OCI-LY1 (cell line): ENCODE data around the gene LPCAT4.

Experiments used
- CTCF ChIP-seq: fragments of 200-600 bp; sonication (generic), shearing (Covaris generic); IDR thresholded peaks from 2 replicates; pipeline ENCODE4 v1.5.1; 2017; ENCODE audit warnings: mild to moderate bottlenecking, antibody characterized with exemption, low read length, moderate library complexity, mixed read lengths
- EZH2 ChIP-seq: fragments of 200-600 bp; sonication (generic), shearing (Covaris generic); IDR thresholded peaks from 2 replicates; pipeline ENCODE4 v1.8.0; 2017; ENCODE audit warnings: borderline replicate concordance, mixed run types, mild to moderate bottlenecking, antibody characterized with exemption, low read length, moderate library complexity, mixed read lengths

- TF ChIP-seq CTCF, result no peak
- TF ChIP-seq EZH2, result no peak
Measured at GRCh38 chr15:34354286-34354685, 12.7 kb downstream of the LPCAT4 start.
